Smooth muscle cell (in vitro differentiated cells): ENCODE measurements around the gene SEC22A. TPM values are rescaled to one million over a fixed set of nuclear protein-coding genes. Genes with fewer than 3 reads are reported as not detected.

Experiments
- DNase-seq: peaks from one replicate; lab custom pipeline; 2025; ENCODE audit not compliant: unreplicated experiment; lab: John Stamatoyannopoulos, UW
- H2AFZ ChIP-seq: fragments of 200-600 bp; sonication (generic); 2 replicates; pipeline ENCODE4 v1.6.0; 2016; ENCODE audit warnings: antibody characterized with exemption, low read depth, mild to moderate bottlenecking
- H3F3A ChIP-seq: fragments of 200-600 bp; sonication (generic); 2 replicates; pipeline ENCODE4 v1.6.0; 2017; ENCODE audit warnings: antibody characterized with exemption, low read depth
- H3K27ac ChIP-seq: fragments of 200-600 bp; sonication (generic); 2 replicates; pipeline ENCODE4 v1.5.1; 2016; ENCODE audit warnings: low read depth, mild to moderate bottlenecking
- H3K27me3 ChIP-seq: fragments of 200-600 bp; sonication (generic); 2 replicates; pipeline ENCODE4 v1.6.1; 2016; ENCODE audit warnings: low read depth, mild to moderate bottlenecking
- H3K36me3 ChIP-seq: fragments of 200-600 bp; sonication (generic); 2 replicates; pipeline ENCODE4 v1.5.1; 2016; ENCODE audit warnings: low read depth
- H3K4me1 ChIP-seq: fragments of 200-600 bp; sonication (generic); 2 replicates; pipeline ENCODE4 v1.5.1; 2016; ENCODE audit warnings: low read depth
- H3K4me2 ChIP-seq: fragments of 200-600 bp; sonication (generic); 2 replicates; pipeline ENCODE4 v1.6.0; 2016; ENCODE audit warnings: mild to moderate bottlenecking
- H3K4me3 ChIP-seq: fragments of 200-600 bp; sonication (generic); 2 replicates; pipeline ENCODE4 v1.5.1; 2016; ENCODE audit warnings: mild to moderate bottlenecking
- H3K79me2 ChIP-seq: fragments of 200-600 bp; sonication (generic); 2 replicates; pipeline ENCODE4 v1.6.0; 2016; ENCODE audit warnings: low read depth, mild to moderate bottlenecking
- H3K9ac ChIP-seq: fragments of 200-600 bp; sonication (generic); 2 replicates; pipeline ENCODE4 v1.6.0; 2016; ENCODE audit warnings: low read depth
- H3K9me3 ChIP-seq: fragments of 200-600 bp; sonication (generic); replicated peaks from 2 replicates; pipeline ENCODE4 v1.5.1; 2016; ENCODE audit warnings: low read depth
- H4K20me1 ChIP-seq: fragments of 200-600 bp; sonication (generic); 2 replicates; pipeline ENCODE4 v1.6.0; 2016; ENCODE audit warnings: low read depth
- CTCF ChIP-seq: fragments of 200-600 bp; sonication (generic); IDR thresholded peaks from 2 replicates; pipeline ENCODE4 v1.5.1; 2017; ENCODE audit warnings: borderline replicate concordance, mild to moderate bottlenecking, antibody characterized with exemption; ENCODE audit not compliant: insufficient read depth, poor library complexity, severe bottlenecking
- WGBS: methylation state at CpG from one replicate; pipeline ENCODE4 v1.1.7; 2016; ENCODE audit warnings: low lambda C conversion rate; 5-methylcytosine and 5-hydroxymethylcytosine counted together
- polyA plus RNA-seq: library from polyadenylated mRNA; unstranded; fragments of >200 nt; fragmentation: Nextera tagmentation; extraction: Ambion mirVana; gene quantifications from 2 replicates; pipeline ENCODE4 v1.2.1, GENCODE V29; 2016
- total RNA-seq: library from RNA; depleted of rRNA; stranded (reverse); fragments of >200 nt; gene quantifications from 2 replicates; pipeline ENCODE4 v1.2.3, GENCODE V29; 2014

Gene SEC22A
- total and polyA plus RNA-seq, 2 experiments from 2014 or later, result 30.7 to 34.2 TPM

GRCh38 chr3:123301331-123302184 lies 99.8 kb downstream of the SEC22A start:
- Histone ChIP-seq H3K4me2 (no peak overlapping the region), H3F3A (no peaks in the 10 kb centered on the region), H3K4me1 (no peaks in the 10 kb centered on the region), H3K9me3 (no peaks in the 10 kb centered on the region), H3K9ac (no peak overlapping the region), H3K36me3 (no peaks in the 10 kb centered on the region), H3K79me2 (no peaks in the 10 kb centered on the region), H3K27me3 (no peaks in the 10 kb centered on the region), H4K20me1 (no peaks in the 10 kb centered on the region), H3K27ac (no peak overlapping the region), H3K4me3 (no peak overlapping the region), H2AFZ (no peak overlapping the region)
- TF ChIP-seq CTCF, result no peak
- DNase-seq, result no peak
- WGBS, result 78% methylated on average over 4 of the region's 4 CpGs

- Histone ChIP-seq H3K27ac (no peak overlapping the region), H3K79me2 (no peaks in the 10 kb centered on the region)
- 92% methylated on average over 14 of the region's 14 CpGs for WGBS
Measured at GRCh38 chr3:123302961-123303360, 101.2 kb downstream of the SEC22A start.

GRCh38 chr3:123303976-123304560 lies 102.3 kb downstream of the SEC22A start:
- H3K4me3 ChIP-seq, result no peak overlapping the region
- no peaks in the 10 kb centered on the region for H3F3A ChIP-seq
- H3K9ac ChIP-seq, result no peak overlapping the region
- H3K79me2 ChIP-seq, result no peaks in the 10 kb centered on the region
- 93% methylated on average over 14 of the region's 15 CpGs for WGBS
- peaks cover 3% of the 10 kb centered on the region for H3K27me3 ChIP-seq
- H3K9me3 ChIP-seq, result no peaks in the 10 kb centered on the region
- no peak overlapping the region for H2AFZ ChIP-seq
- no peak overlapping the region for H3K4me2 ChIP-seq
- H3K36me3 ChIP-seq, result no peaks in the 10 kb centered on the region
- no peak overlapping the region for H3K27ac ChIP-seq
- DNase-seq, result no peak
- H3K4me1 ChIP-seq, result no peaks in the 10 kb centered on the region
- no peak for TF ChIP-seq CTCF
- H4K20me1 ChIP-seq, result no peaks in the 10 kb centered on the region

More at GRCh38 chr3:123302961-123303360, 101.2 kb downstream of the SEC22A start:
- no peak for DNase-seq
- Histone ChIP-seq H3K4me3 (no peak overlapping the region), H3K9ac (no peak overlapping the region), H3F3A (no peaks in the 10 kb centered on the region), H4K20me1 (no peaks in the 10 kb centered on the region), H3K9me3 (no peaks in the 10 kb centered on the region), H3K4me1 (no peaks in the 10 kb centered on the region), H3K36me3 (no peaks in the 10 kb centered on the region), H2AFZ (no peak overlapping the region), H3K4me2 (no peak overlapping the region), H3K27me3 (peaks cover 3% of the 10 kb centered on the region)
- TF ChIP-seq CTCF, result no peak
